Natural killer cell (primary cell): ENCODE data around the gene SHMT2. TPM values are rescaled to one million over a fixed set of nuclear protein-coding genes. Genes with fewer than 3 reads are reported as not detected.
A peak's percentile ranks its signal among the peaks of the same experiment; 100 is the strongest.

Source experiments
- ATAC-seq, 3 donors: fragments of 150-1000 bp in 2 of 3; fragments of 200-7000 bp in 1 of 3; cut with Tn5 transposase; 1 replicate in 1 of 3; 2 replicates in 2 of 3; pipeline ENCODE4 v1.10.0; 2021; ENCODE audit warnings: mild to moderate bottlenecking in 2 of 3, moderate library complexity in 2 of 3
- DNase-seq, 2 donors: peaks; one replicate each; pipeline versions ENCODE4 v3.0.0 to v3.0.0-alpha.2; 2013 to 2021; ENCODE audit warnings: mixed read lengths in 1 of 2
- H3K27ac ChIP-seq: one replicate; pipeline ENCODE4 v1.5.1; 2013; ENCODE audit warnings: mild to moderate bottlenecking, low read length
- H3K27me3 ChIP-seq: one replicate; pipeline ENCODE4 v1.6.1; 2013; ENCODE audit warnings: low read length; ENCODE audit not compliant: control insufficient read depth, insufficient read depth
- H3K36me3 ChIP-seq: one replicate; pipeline ENCODE4 v1.6.1; 2013; ENCODE audit warnings: low read length; ENCODE audit not compliant: control insufficient read depth, insufficient read depth
- H3K4me1 ChIP-seq: one replicate; pipeline ENCODE4 v1.6.1; 2013; ENCODE audit warnings: low read length; ENCODE audit not compliant: control insufficient read depth, insufficient read depth
- H3K4me3 ChIP-seq: one replicate; pipeline ENCODE4 v1.5.1; 2013; ENCODE audit warnings: low read length
- H3K9me3 ChIP-seq: one replicate; pipeline ENCODE4 v1.6.1; 2013; ENCODE audit warnings: low read length; ENCODE audit not compliant: control insufficient read depth, insufficient read depth
- H3K27ac Mint-ChIP-seq, 2 donors: one replicate each; pipeline ENCODE4 v1.8.0; 2022; ENCODE audit warnings: mild to moderate bottlenecking in 2 of 2, mixed read lengths in 2 of 2, moderate library complexity in 1 of 2
- H3K27me3 Mint-ChIP-seq, 2 donors: one replicate each; pipeline ENCODE4 v1.8.0; 2022; ENCODE audit warnings: low read depth in 2 of 2, mixed read lengths in 2 of 2
- H3K36me3 Mint-ChIP-seq: one replicate; pipeline ENCODE4 v1.8.0; 2022; ENCODE audit warnings: mixed read lengths
- H3K4me1 Mint-ChIP-seq, 2 donors: one replicate each; pipeline ENCODE4 v1.8.0; 2022; ENCODE audit warnings: mixed read lengths in 2 of 2
- H3K4me3 Mint-ChIP-seq: one replicate; pipeline ENCODE4 v1.8.0; 2022; ENCODE audit warnings: mild to moderate bottlenecking, moderate library complexity, mixed read lengths
- H3K9me3 Mint-ChIP-seq, 2 donors: one replicate each; pipeline ENCODE4 v1.8.0; 2022; ENCODE audit warnings: mixed read lengths in 2 of 2
- CTCF ChIP-seq: fragments of 200-600 bp; IDR thresholded peaks from one replicate; pipeline ENCODE4 v1.8.0; 2022; ENCODE audit warnings: antibody characterized with exemption
- WGBS: methylation state at CpG from one replicate; pipeline ENCODE4 v1.1.7; 2013; ENCODE audit warnings: missing lambda C conversion rate; ENCODE audit not compliant: insufficient coverage; 5-methylcytosine and 5-hydroxymethylcytosine counted together
- intact Hi-C: fragments of 100-400 bp; cut with micrococcal nuclease; formaldehyde crosslinking; loops from one replicate; pipeline ENCODE4 v1.14.2; 2022
- total RNA-seq, 4 donors: library from RNA; stranded (reverse); fragments of 120-200 nt in 1 of 4; gene quantifications; one replicate each; pipeline versions ENCODE4 v1.2.3 to v1.2.4, GENCODE V29; 2013 to 2022

SHMT2 gene
- total RNA-seq, 3 donors from 2014 or later (not counting 1 experiment from before 2014, with no cell fraction given) = 28.6 to 39.3 (median 34.9) TPM

- Histone ChIP-seq H3K36me3 (peaks cover 3% of the 10 kb centered on the region), H3K4me3 (no peak overlapping the region), H3K27me3 (peaks cover 45% of the 10 kb centered on the region), H3K9me3 (no peaks in the 10 kb centered on the region), H3K4me1 (peaks cover 88% of the 10 kb centered on the region), H3K27ac (no peak overlapping the region)
- DNase-seq = no peak
- Mint-ChIP-seq H3K4me1 (peaks cover 61 to 77% of the 10 kb centered on the region in 2 donors), H3K27ac (peak overlapping the region in 1 of 2 donors; percentile 6), H3K27me3 (peaks cover 32 to 47% of the 10 kb centered on the region in 2 donors), H3K4me3 (peak overlapping the region; percentile 54), H3K9me3 (no peaks in the 10 kb centered on the region), H3K36me3 (no peaks in the 10 kb centered on the region)
- no peak for ATAC-seq
- TF ChIP-seq CTCF = no peak
- intact Hi-C loops = no loop called here
- 6% methylated on average over 27 of the region's 35 CpGs for WGBS
These were observed 2.8 kb upstream of the SHMT2 start for GRCh38 chr12:57226588-57227314.

- Mint-ChIP-seq H3K36me3 (no peaks in the 10 kb centered on the region), H3K27ac (no peak overlapping the region), H3K9me3 (no peaks in the 10 kb centered on the region), H3K4me1 (peaks cover 55 to 70% of the 10 kb centered on the region in 2 donors), H3K4me3 (peak overlapping the region; percentile 52), H3K27me3 (peaks cover 28 to 39% of the 10 kb centered on the region in 2 donors)
- no peak for TF ChIP-seq CTCF
- no peaks in the 10 kb centered on the region for H3K9me3 ChIP-seq
- H3K4me1 ChIP-seq = peaks cover 80% of the 10 kb centered on the region
- no peak for DNase-seq
- 40% methylated on average over 8 of the region's 8 CpGs for WGBS
- no peak for ATAC-seq
- peaks cover 11% of the 10 kb centered on the region for H3K36me3 ChIP-seq
- intact Hi-C loops = no loop called here
- no peak overlapping the region for H3K27ac ChIP-seq
- no peak overlapping the region for H3K4me3 ChIP-seq
- H3K27me3 ChIP-seq = peaks cover 37% of the 10 kb centered on the region
These were observed 2.0 kb upstream of the SHMT2 start for GRCh38 chr12:57227315-57228115.

GRCh38 chr12:57229046-57229633 is 371 bp upstream of the SHMT2 start:
- peaks cover 70% of the 10 kb centered on the region for H3K4me1 ChIP-seq
- peak overlapping the region; percentile 89 for H3K27ac Mint-ChIP-seq

More at GRCh38 chr12:57229046-57229633, 371 bp upstream of the SHMT2 start:
- Mint-ChIP-seq H3K4me3 (peak overlapping the region; percentile 96), H3K36me3 (peaks cover 3% of the 10 kb centered on the region), H3K9me3 (no peaks in the 10 kb centered on the region), H3K27me3 (peaks cover 18 to 23% of the 10 kb centered on the region in 2 donors), H3K4me1 (peaks cover 39 to 54% of the 10 kb centered on the region in 2 donors)
- no peaks in the 10 kb centered on the region for H3K9me3 ChIP-seq
- TF ChIP-seq CTCF = no peak
- peak overlapping the region; percentile 75 for H3K27ac ChIP-seq
- 2% methylated on average over 9 of the region's 9 CpGs for WGBS
- peaks cover 27% of the 10 kb centered on the region for H3K36me3 ChIP-seq
- DNase-seq = peak in 1 of 2 donors; percentile 68
- H3K27me3 ChIP-seq = peaks cover 33% of the 10 kb centered on the region
- intact Hi-C loops = no loop called here
- H3K4me3 ChIP-seq = peak overlapping the region; percentile 90
- peak in 2 of 3 donors; percentile 17 to 24 for ATAC-seq
